Measurements from ENCODE around the gene SUPT16H. TPM values are rescaled to one million over a fixed set of nuclear protein-coding genes. Genes with fewer than 3 reads are reported as not detected.

Gene SUPT16H
- total RNA-seq, 1 donor, result 107 TPM

- no peak for DNase-seq (ENCODE audit: low read depth)
- H3K4me3 ChIP-seq (ENCODE audit: low read depth, low read length), result no peak overlapping the region
- no peak for TF ChIP-seq CTCF (IDR thresholded peaks at IDR 0.05; ENCODE audit: insufficient read depth, low read length)
Measured at GRCh38 chr14:21320913-21321312, 62.9 kb downstream of the SUPT16H start.

- DNase-seq (ENCODE audit: low read depth), result no peak
- no peak for TF ChIP-seq CTCF (IDR thresholded peaks at IDR 0.05; ENCODE audit: insufficient read depth, low read length)
- H3K4me3 ChIP-seq (ENCODE audit: low read depth, low read length), result no peak overlapping the region
Measured at GRCh38 chr14:21317398-21317797, 66.4 kb downstream of the SUPT16H start.

- H3K4me3 ChIP-seq (ENCODE audit: low read depth, low read length), result no peak overlapping the region
- no peak for DNase-seq (ENCODE audit: low read depth)
- TF ChIP-seq CTCF (IDR thresholded peaks at IDR 0.05; ENCODE audit: insufficient read depth, low read length), result no peak
Measured at GRCh38 chr14:21313512-21313911, 70.3 kb downstream of the SUPT16H start.

GRCh38 chr14:21311614-21312013 is 72.2 kb downstream of the SUPT16H start:
- H3K4me3 ChIP-seq (ENCODE audit: low read depth, low read length), result no peak overlapping the region
- DNase-seq (ENCODE audit: low read depth), result no peak
- no peak for TF ChIP-seq CTCF (IDR thresholded peaks at IDR 0.05; ENCODE audit: insufficient read depth, low read length)

GRCh38 chr14:21309956-21310355 is 73.9 kb downstream of the SUPT16H start:
- DNase-seq (ENCODE audit: low read depth), result no peak
- no peak for TF ChIP-seq CTCF (IDR thresholded peaks at IDR 0.05; ENCODE audit: insufficient read depth, low read length)
- H3K4me3 ChIP-seq (ENCODE audit: low read depth, low read length), result no peak overlapping the region

GRCh38 chr14:21309238-21309636 is 74.6 kb downstream of the SUPT16H start:
- TF ChIP-seq CTCF (IDR thresholded peaks at IDR 0.05; ENCODE audit: insufficient read depth, low read length), result no peak
- DNase-seq (ENCODE audit: low read depth), result no peak
- H3K4me3 ChIP-seq (ENCODE audit: low read depth, low read length), result no peak overlapping the region

- peak overlapping the region; percentile 33 for H3K4me3 ChIP-seq (ENCODE audit: low read depth, low read length)
- peak; percentile 28 for DNase-seq (ENCODE audit: low read depth)
- no peak for TF ChIP-seq CTCF (IDR thresholded peaks at IDR 0.05; ENCODE audit: insufficient read depth, low read length)
Measured at GRCh38 chr14:21308479-21309237, 75.2 kb downstream of the SUPT16H start.

Data from fibroblast of the aortic adventitia (primary cell).